A673 (cell line): Measurements from ENCODE around the gene EBPL. TPM values are rescaled to one million over a fixed set of nuclear protein-coding genes. Genes with fewer than 3 reads are reported as not detected.
A peak's percentile ranks its signal among the peaks of the same experiment; 100 is the strongest.

Source experiments
- BruUV-seq: library from RNA; stranded (reverse); fragments of 400-500 nt; replicated peaks from 2 replicates; lab custom pipeline; 2021; lab: Mats Ljungman, UMichigan
- CTCF ChIA-PET: fragments of 300-600 bp; sonication (Branson Sonifier 250); formaldehyde crosslinking; loops from one replicate; lab custom pipeline; 2022; ENCODE audit warnings: antibody characterized with exemption; lab: Charles Lee
- POLR2A ChIA-PET: fragments of 300-600 bp; sonication (Branson Sonifier 250); formaldehyde crosslinking; loops from one replicate; lab custom pipeline; 2022; ENCODE audit warnings: antibody characterized with exemption; ENCODE audit not compliant: low non-redundant PET; lab: Charles Lee
- DNase-seq: peaks from one replicate; pipeline ENCODE4 v3.0.0-alpha.2; 2015; ENCODE audit warnings: low spot score
- H3K27ac ChIP-seq: fragments of 200-600 bp; sonication (generic); 2 replicates; pipeline ENCODE4 v1.5.1; 2016; ENCODE audit warnings: mixed run types, low read depth, mild to moderate bottlenecking, mixed read lengths, antibody characterized with exemption, low read length; ENCODE audit not compliant: poor library complexity, severe bottlenecking
- H3K27me3 ChIP-seq: fragments of 200-600 bp; sonication (generic); replicated peaks from 2 replicates; pipeline ENCODE4 v1.6.1; 2017; ENCODE audit warnings: mixed run types, low read depth, mild to moderate bottlenecking, mixed read lengths, antibody characterized with exemption, low read length; ENCODE audit not compliant: insufficient read depth, poor library complexity
- H3K36me3 ChIP-seq: fragments of 200-600 bp; sonication (generic); 2 replicates; pipeline ENCODE4 v1.6.1; 2016; ENCODE audit warnings: mixed run types, mild to moderate bottlenecking, mixed read lengths, antibody characterized with exemption, low read length; ENCODE audit not compliant: insufficient read depth, poor library complexity, severe bottlenecking
- H3K4me1 ChIP-seq: fragments of 200-600 bp; sonication (generic); 2 replicates; pipeline ENCODE4 v1.6.1; 2017; ENCODE audit warnings: mixed run types, mild to moderate bottlenecking, mixed read lengths, antibody characterized with exemption, low read length; ENCODE audit not compliant: insufficient read depth, poor library complexity, severe bottlenecking
- H3K4me3 ChIP-seq: fragments of 200-600 bp; sonication (generic); 2 replicates; pipeline ENCODE4 v1.5.1; 2016; ENCODE audit warnings: low read depth, mixed run types, mild to moderate bottlenecking, mixed read lengths, low read length; ENCODE audit not compliant: poor library complexity, severe bottlenecking
- H3K9me3 ChIP-seq: fragments of 200-600 bp; sonication (generic); 2 replicates; pipeline ENCODE4 v1.6.1; 2016; ENCODE audit warnings: mixed run types, low read depth, mild to moderate bottlenecking, mixed read lengths, antibody characterized with exemption, low read length; ENCODE audit not compliant: poor library complexity, severe bottlenecking
- EZH2 ChIP-seq: fragments of 200-600 bp; sonication (generic); IDR thresholded peaks from 2 replicates; pipeline ENCODE4 v1.6.1; 2017; ENCODE audit warnings: borderline replicate concordance, low read depth, mild to moderate bottlenecking, mixed read lengths, antibody characterized with exemption, low read length; ENCODE audit not compliant: poor library complexity, severe bottlenecking
- intact Hi-C: fragments of 100-400 bp; cut with micrococcal nuclease; formaldehyde crosslinking; loops from one replicate; pipeline ENCODE4 v1.10.0; 2022; ENCODE audit not compliant: unreplicated experiment
- total RNA-seq: library from RNA; stranded (reverse); gene quantifications from 2 replicates; pipeline ENCODE4 v1.2.3, GENCODE V29; 2021
- TF ChIP-seq, protein P1 (sequence below): fragments of 300-800, 200-600 bp; sonication (generic); conservative IDR thresholded peaks from 2 replicates; pipeline ENCODE4 v1.5.1; 2017; ENCODE audit warnings: low read depth, mild to moderate bottlenecking, antibody characterized with exemption, low read length, moderate library complexity, mixed read lengths

EBPL gene
- total RNA-seq, 1 experiment from 2014 or later = 66.5 TPM

GRCh38 chr13:49676581-49677298 is 14.5 kb downstream of the EBPL start:
- Histone ChIP-seq H3K9me3 (no peaks in the 10 kb centered on the region), H3K4me3 (no peak overlapping the region), H3K27me3 (no peaks in the 10 kb centered on the region), H3K27ac (no peak overlapping the region), H3K4me1 (no peaks in the 10 kb centered on the region), H3K36me3 (no peaks in the 10 kb centered on the region)
- BruUV-seq = no TSS peak
- no peak for TF ChIP-seq EZH2
- TF ChIP-seq, protein P1, sequence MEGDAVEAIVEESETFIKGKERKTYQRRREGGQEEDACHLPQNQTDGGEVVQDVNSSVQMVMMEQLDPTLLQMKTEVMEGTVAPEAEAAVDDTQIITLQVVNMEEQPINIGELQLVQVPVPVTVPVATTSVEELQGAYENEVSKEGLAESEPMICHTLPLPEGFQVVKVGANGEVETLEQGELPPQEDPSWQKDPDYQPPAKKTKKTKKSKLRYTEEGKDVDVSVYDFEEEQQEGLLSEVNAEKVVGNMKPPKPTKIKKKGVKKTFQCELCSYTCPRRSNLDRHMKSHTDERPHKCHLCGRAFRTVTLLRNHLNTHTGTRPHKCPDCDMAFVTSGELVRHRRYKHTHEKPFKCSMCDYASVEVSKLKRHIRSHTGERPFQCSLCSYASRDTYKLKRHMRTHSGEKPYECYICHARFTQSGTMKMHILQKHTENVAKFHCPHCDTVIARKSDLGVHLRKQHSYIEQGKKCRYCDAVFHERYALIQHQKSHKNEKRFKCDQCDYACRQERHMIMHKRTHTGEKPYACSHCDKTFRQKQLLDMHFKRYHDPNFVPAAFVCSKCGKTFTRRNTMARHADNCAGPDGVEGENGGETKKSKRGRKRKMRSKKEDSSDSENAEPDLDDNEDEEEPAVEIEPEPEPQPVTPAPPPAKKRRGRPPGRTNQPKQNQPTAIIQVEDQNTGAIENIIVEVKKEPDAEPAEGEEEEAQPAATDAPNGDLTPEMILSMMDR = no peak
- ChIA-PET POLR2A (no interaction called here), CTCF (no interaction called here)
- intact Hi-C loops = no loop called here
- no peak for DNase-seq

DNA sequence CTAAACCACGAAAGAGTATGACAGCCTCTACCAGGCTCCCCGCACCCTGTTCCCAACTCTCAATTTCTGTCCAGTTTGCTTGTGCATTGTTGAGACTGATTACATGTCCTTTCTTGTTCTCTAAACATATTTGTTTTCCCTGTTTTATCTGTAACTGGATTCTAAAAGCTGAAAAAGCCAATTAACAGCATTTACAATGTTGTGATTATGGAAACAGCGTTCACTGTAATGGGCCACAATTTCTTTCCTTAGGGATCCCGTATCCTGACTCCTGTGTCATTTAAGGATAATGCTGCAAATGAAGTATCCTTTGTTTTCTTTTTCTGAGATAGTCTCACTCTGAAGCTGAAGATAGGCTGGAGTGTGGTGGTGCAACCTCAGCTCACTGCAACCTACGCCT is 20.5 kb downstream of the EBPL start:
- intact Hi-C loops = loop anchor here (5.0 kb wide), 1 partner anchor 176 kb away; no protein-coding TSS in a partner anchor
- ChIA-PET POLR2A (no interaction called here), CTCF (interaction anchor here (0.6 kb wide), 1 partner anchor 460 kb away, joined by 3 read pairs; no protein-coding TSS in a partner anchor)
- Histone ChIP-seq H3K36me3 (no peaks in the 10 kb centered on the region), H3K4me1 (peaks cover 11% of the 10 kb centered on the region), H3K9me3 (no peaks in the 10 kb centered on the region), H3K27ac (no peak overlapping the region), H3K27me3 (no peaks in the 10 kb centered on the region), H3K4me3 (no peak overlapping the region)
- TF ChIP-seq EZH2 = no peak
- TF ChIP-seq, protein P1 = no peak
- DNase-seq = no peak
- no TSS peak for BruUV-seq

DNA sequence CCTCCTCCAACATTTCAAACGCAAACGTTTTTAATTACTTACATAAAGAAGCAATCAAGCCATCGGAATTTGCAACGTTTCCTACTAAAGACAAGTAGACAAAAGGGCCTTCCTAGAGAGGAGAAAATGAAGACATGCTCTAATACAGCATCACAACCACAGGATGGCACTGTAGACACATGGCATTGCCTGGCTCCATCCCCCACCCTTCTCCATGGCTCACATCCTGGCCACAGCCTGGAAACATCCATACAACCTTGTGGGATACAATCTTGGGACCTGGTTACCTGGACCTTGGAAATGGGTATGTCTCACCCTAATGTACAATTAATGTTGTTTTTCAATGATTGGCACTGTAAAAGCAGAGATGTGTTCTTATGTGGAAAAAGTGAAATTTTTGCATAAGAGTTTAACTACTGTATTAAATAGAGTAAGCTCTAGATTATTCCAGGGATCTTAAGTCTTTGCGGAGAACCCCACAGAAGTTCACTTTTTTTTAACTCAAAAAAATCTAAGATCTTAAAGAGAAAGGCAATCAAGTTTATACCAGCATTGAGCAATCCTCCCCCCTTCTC is 21.5 kb downstream of the EBPL start:
- H3K4me3 ChIP-seq = no peak overlapping the region
- peak; percentile 67 for DNase-seq
- H3K9me3 ChIP-seq = no peaks in the 10 kb centered on the region
- intact Hi-C loops = loop anchor here (5.0 to 10.0 kb wide), 3 partner anchors 177 to 1135 kb away; no protein-coding TSS in a partner anchor
- ChIA-PET CTCF (no interaction called here), POLR2A (interaction anchor here (0.6 kb wide), 1 partner anchor 1131 kb away, joined by 4 read pairs; no protein-coding TSS in a partner anchor)
- H3K4me1 ChIP-seq = peaks cover 11% of the 10 kb centered on the region
- TF ChIP-seq EZH2 = no peak
- TF ChIP-seq, protein P1 = peak; percentile 69
- H3K27me3 ChIP-seq = no peaks in the 10 kb centered on the region
- H3K36me3 ChIP-seq = no peaks in the 10 kb centered on the region
- no TSS peak for BruUV-seq
- no peak overlapping the region for H3K27ac ChIP-seq
